ENCODE data around the gene SIM1.

DNA sequence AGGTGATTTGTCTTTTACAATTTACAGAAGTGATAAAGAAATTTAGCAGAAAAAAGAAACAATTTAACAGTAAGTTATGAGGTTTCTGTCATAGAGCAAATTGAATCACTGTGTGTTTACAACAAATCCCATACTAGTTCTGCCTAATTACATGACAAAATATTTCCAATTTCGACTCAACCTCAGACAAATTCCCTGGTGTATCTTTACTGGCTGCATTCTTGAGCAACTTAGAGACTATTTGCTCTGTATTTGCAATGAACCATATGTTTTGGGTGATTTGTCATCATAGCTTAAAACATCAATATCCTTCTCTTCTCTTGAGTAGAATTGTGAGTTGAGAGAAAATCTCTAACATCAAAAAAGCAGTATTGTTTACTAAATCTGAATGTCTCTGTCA is 128.7 kb downstream of the SIM1 start:
- TF ChIP-seq, protein P1, sequence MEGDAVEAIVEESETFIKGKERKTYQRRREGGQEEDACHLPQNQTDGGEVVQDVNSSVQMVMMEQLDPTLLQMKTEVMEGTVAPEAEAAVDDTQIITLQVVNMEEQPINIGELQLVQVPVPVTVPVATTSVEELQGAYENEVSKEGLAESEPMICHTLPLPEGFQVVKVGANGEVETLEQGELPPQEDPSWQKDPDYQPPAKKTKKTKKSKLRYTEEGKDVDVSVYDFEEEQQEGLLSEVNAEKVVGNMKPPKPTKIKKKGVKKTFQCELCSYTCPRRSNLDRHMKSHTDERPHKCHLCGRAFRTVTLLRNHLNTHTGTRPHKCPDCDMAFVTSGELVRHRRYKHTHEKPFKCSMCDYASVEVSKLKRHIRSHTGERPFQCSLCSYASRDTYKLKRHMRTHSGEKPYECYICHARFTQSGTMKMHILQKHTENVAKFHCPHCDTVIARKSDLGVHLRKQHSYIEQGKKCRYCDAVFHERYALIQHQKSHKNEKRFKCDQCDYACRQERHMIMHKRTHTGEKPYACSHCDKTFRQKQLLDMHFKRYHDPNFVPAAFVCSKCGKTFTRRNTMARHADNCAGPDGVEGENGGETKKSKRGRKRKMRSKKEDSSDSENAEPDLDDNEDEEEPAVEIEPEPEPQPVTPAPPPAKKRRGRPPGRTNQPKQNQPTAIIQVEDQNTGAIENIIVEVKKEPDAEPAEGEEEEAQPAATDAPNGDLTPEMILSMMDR (IDR thresholded peaks at IDR 0.05; ENCODE audit: borderline replicate concordance, extremely low read depth, low read length, poor library complexity, severe bottlenecking): no peak
- TF ChIP-seq EZH2 (IDR thresholded peaks at IDR 0.05; ENCODE audit: borderline replicate concordance, low read depth, low read length, severe bottlenecking): no peak

All from DND-41 (cell line).